Esophagus muscularis mucosa (tissue), 4 donors: Measurements from ENCODE around the gene SYNRG.

ENCODE experiments used
- CTCF ChIP-seq, 3 experiments: fragments of 200-600 bp in 2 of 3; fragments of 450-650 bp in 1 of 3; sonication (generic) in 2 of 3; IDR thresholded peaks; one replicate each; pipeline ENCODE4 v1.5.1; 2017 to 2019; ENCODE audit warnings: antibody characterized with exemption in 3 of 3, mild to moderate bottlenecking in 2 of 3, moderate library complexity in 1 of 3
- EP300 ChIP-seq: sonication (generic); formaldehyde crosslinking; IDR thresholded peaks from one replicate; pipeline ENCODE4 v1.6.1; 2017; ENCODE audit warnings: antibody characterized with exemption
- POLR2A ChIP-seq: fragments of 450-650 bp; IDR thresholded peaks from one replicate; pipeline ENCODE4 v1.6.1; 2017; ENCODE audit warnings: antibody characterized with exemption, moderate library complexity, mild to moderate bottlenecking, low read depth
- POLR2AphosphoS5 ChIP-seq, 2 donors: sonication (generic); formaldehyde crosslinking; IDR thresholded peaks; one replicate each; pipeline ENCODE4 v1.6.1; 2017; ENCODE audit warnings: antibody characterized with exemption in 2 of 2

- no peak for TF ChIP-seq CTCF (IDR thresholded peaks at IDR 0.05)
- no peak for TF ChIP-seq POLR2AphosphoS5 (IDR thresholded peaks at IDR 0.05)
- no peak for TF ChIP-seq POLR2A
- TF ChIP-seq EP300: no peak
Observed at GRCh38 chr17:37505333-37505732, 103.9 kb downstream of the SYNRG start.
